ENCODE data around the gene HHAT.

The HHAT gene

DNA sequence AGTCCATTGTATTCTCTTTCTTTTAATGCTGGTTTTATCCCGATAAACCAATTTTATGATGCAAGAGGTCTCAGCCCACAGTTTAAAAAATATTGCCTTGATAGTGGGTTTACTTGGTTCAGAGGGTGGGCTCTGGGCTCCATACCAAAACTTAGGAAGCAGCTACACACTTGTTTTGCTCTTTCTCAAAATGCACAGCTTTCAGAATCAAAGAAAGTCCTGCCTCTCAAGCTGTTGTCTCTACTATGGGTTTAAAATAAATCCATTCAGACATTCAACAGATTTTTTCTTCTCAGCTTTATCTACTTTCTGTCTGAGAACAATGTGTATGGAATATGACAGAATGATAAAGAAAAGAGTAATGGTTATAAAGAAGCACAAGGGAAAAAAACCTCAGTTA lies 14.8 kb upstream of the HHAT start:
- Histone ChIP-seq H3F3A (ENCODE audit: low read depth) (no peaks in the 10 kb centered on the region), H3K9me2 (replicated peaks; ENCODE audit: low read depth, low read length) (no peaks in the 10 kb centered on the region), H3K4me3 (ENCODE audit: low read length, poor library complexity, severe bottlenecking) (no peak overlapping the region), H3K27me3 (ENCODE audit: insufficient read depth, low read length, poor library complexity, severe bottlenecking) (no peaks in the 10 kb centered on the region), H3K4me2 (ENCODE audit: low read depth, low read length, poor library complexity, severe bottlenecking) (no peak overlapping the region), H4K20me1 (ENCODE audit: insufficient read depth, low read length, poor library complexity, severe bottlenecking) (no peaks in the 10 kb centered on the region), H3K9ac (ENCODE audit: low read depth, low read length, poor library complexity, severe bottlenecking) (no peak overlapping the region), H3K79me2 (ENCODE audit: insufficient read depth, low read length) (no peaks in the 10 kb centered on the region), H3K9me3 (ENCODE audit: insufficient read depth, low read depth, low read length) (no peaks in the 10 kb centered on the region), H3K36me3 (ENCODE audit: insufficient read depth, low read length) (no peaks in the 10 kb centered on the region), H2AFZ (ENCODE audit: low read length) (no peak overlapping the region), H3K4me1 (ENCODE audit: insufficient read depth, low read length, poor library complexity, severe bottlenecking) (no peaks in the 10 kb centered on the region)
- no peak for TF ChIP-seq EZH2phosphoT487 (IDR thresholded peaks at IDR 0.05; ENCODE audit: borderline replicate concordance)
- TF ChIP-seq, protein P1, sequence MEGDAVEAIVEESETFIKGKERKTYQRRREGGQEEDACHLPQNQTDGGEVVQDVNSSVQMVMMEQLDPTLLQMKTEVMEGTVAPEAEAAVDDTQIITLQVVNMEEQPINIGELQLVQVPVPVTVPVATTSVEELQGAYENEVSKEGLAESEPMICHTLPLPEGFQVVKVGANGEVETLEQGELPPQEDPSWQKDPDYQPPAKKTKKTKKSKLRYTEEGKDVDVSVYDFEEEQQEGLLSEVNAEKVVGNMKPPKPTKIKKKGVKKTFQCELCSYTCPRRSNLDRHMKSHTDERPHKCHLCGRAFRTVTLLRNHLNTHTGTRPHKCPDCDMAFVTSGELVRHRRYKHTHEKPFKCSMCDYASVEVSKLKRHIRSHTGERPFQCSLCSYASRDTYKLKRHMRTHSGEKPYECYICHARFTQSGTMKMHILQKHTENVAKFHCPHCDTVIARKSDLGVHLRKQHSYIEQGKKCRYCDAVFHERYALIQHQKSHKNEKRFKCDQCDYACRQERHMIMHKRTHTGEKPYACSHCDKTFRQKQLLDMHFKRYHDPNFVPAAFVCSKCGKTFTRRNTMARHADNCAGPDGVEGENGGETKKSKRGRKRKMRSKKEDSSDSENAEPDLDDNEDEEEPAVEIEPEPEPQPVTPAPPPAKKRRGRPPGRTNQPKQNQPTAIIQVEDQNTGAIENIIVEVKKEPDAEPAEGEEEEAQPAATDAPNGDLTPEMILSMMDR (conservative IDR thresholded peaks at IDR 0.05; ENCODE audit: low read length): no peak

GRCh38 chr1:210315529-210315928 lies 13.2 kb upstream of the HHAT start:
- Histone ChIP-seq H3K36me3 (ENCODE audit: insufficient read depth, low read length) (no peaks in the 10 kb centered on the region), H3K79me2 (ENCODE audit: insufficient read depth, low read length) (no peaks in the 10 kb centered on the region), H2AFZ (ENCODE audit: low read length) (no peak overlapping the region), H3K4me2 (ENCODE audit: low read depth, low read length, poor library complexity, severe bottlenecking) (no peak overlapping the region), H3K9me3 (ENCODE audit: insufficient read depth, low read depth, low read length) (no peaks in the 10 kb centered on the region), H3K9ac (ENCODE audit: low read depth, low read length, poor library complexity, severe bottlenecking) (no peak overlapping the region), H3K9me2 (replicated peaks; ENCODE audit: low read depth, low read length) (no peaks in the 10 kb centered on the region), H3K4me1 (ENCODE audit: insufficient read depth, low read length, poor library complexity, severe bottlenecking) (no peaks in the 10 kb centered on the region), H4K20me1 (ENCODE audit: insufficient read depth, low read length, poor library complexity, severe bottlenecking) (no peaks in the 10 kb centered on the region), H3K4me3 (ENCODE audit: low read length, poor library complexity, severe bottlenecking) (no peak overlapping the region), H3F3A (ENCODE audit: low read depth) (no peaks in the 10 kb centered on the region), H3K27me3 (ENCODE audit: insufficient read depth, low read length, poor library complexity, severe bottlenecking) (no peaks in the 10 kb centered on the region)
- no peak for TF ChIP-seq EZH2phosphoT487 (IDR thresholded peaks at IDR 0.05; ENCODE audit: borderline replicate concordance)
- TF ChIP-seq, protein P1 (conservative IDR thresholded peaks at IDR 0.05; ENCODE audit: low read length): no peak

- no peak for TF ChIP-seq EZH2phosphoT487 (IDR thresholded peaks at IDR 0.05; ENCODE audit: borderline replicate concordance)
- TF ChIP-seq, protein P1 (conservative IDR thresholded peaks at IDR 0.05; ENCODE audit: low read length): no peak
- H3K4me2 ChIP-seq (ENCODE audit: low read depth, low read length, poor library complexity, severe bottlenecking): no peak overlapping the region
- H3K4me3 ChIP-seq (ENCODE audit: low read length, poor library complexity, severe bottlenecking): no peak overlapping the region
- H3K79me2 ChIP-seq (ENCODE audit: insufficient read depth, low read length): no peaks in the 10 kb centered on the region
- H3K4me1 ChIP-seq (ENCODE audit: insufficient read depth, low read length, poor library complexity, severe bottlenecking): no peaks in the 10 kb centered on the region
- H3K9me2 ChIP-seq (replicated peaks; ENCODE audit: low read depth, low read length): no peaks in the 10 kb centered on the region
- no peak overlapping the region for H2AFZ ChIP-seq (ENCODE audit: low read length)
- no peaks in the 10 kb centered on the region for H3K27me3 ChIP-seq (ENCODE audit: insufficient read depth, low read length, poor library complexity, severe bottlenecking)
- H4K20me1 ChIP-seq (ENCODE audit: insufficient read depth, low read length, poor library complexity, severe bottlenecking): no peaks in the 10 kb centered on the region
- H3F3A ChIP-seq (ENCODE audit: low read depth): no peaks in the 10 kb centered on the region
- no peaks in the 10 kb centered on the region for H3K9me3 ChIP-seq (ENCODE audit: insufficient read depth, low read depth, low read length)
- no peaks in the 10 kb centered on the region for H3K36me3 ChIP-seq (ENCODE audit: insufficient read depth, low read length)
- H3K9ac ChIP-seq (ENCODE audit: low read depth, low read length, poor library complexity, severe bottlenecking): no peak overlapping the region
Measured at GRCh38 chr1:210321131-210321530, 7.6 kb upstream of the HHAT start.

Data from Loucy (cell line).